HUES48 (cell line): ENCODE results near the gene CMTM5.
A peak's percentile ranks its signal among the peaks of the same experiment; 100 is the strongest.

Experiments
- H3K27ac ChIP-seq: one replicate; pipeline ENCODE4 v1.7.0; 2013; ENCODE audit warnings: low read depth, low read length, inconsistent platforms
- H3K27me3 ChIP-seq: 2 replicates; pipeline ENCODE4 v1.6.1; 2013; ENCODE audit warnings: mild to moderate bottlenecking, low read length; ENCODE audit not compliant: control insufficient read depth, insufficient read depth
- H3K36me3 ChIP-seq: 2 replicates; pipeline ENCODE4 v1.6.1; 2013; ENCODE audit warnings: low read length; ENCODE audit not compliant: control insufficient read depth, insufficient read depth
- H3K4me1 ChIP-seq: 2 replicates; pipeline ENCODE4 v1.6.1; 2013; ENCODE audit warnings: mild to moderate bottlenecking, low read length; ENCODE audit not compliant: control insufficient read depth, insufficient read depth
- H3K4me3 ChIP-seq: 2 replicates; pipeline ENCODE4 v1.5.1; 2013; ENCODE audit warnings: mild to moderate bottlenecking, low read depth, low read length
- H3K9ac ChIP-seq: 2 replicates; pipeline ENCODE4 v1.6.1; 2013; ENCODE audit warnings: mild to moderate bottlenecking, low read depth, low read length, moderate library complexity
- H3K9me3 ChIP-seq: 2 replicates; pipeline ENCODE4 v1.6.1; 2013; ENCODE audit warnings: low read length; ENCODE audit not compliant: control insufficient read depth, insufficient read depth

The CMTM5 gene

GRCh38 chr14:23376482-23377197 is at the start of gene CMTM5:
Gene CMTM5 (plus strand): TSS chr14:23377046. CDS start chr14:23377252, 206 bp downstream.
- H3K4me3 ChIP-seq, result peak within 1 kb of the TSS; percentile 21; the same call in 1 of the 2 replicates
- H3K4me1 ChIP-seq, result no peaks in the 10 kb centered on the region
- H3K27ac ChIP-seq, result no peak within 1 kb of the TSS
- H3K9ac ChIP-seq, result no peak within 1 kb of the TSS
- H3K9me3 ChIP-seq, result no peaks in the 10 kb centered on the region
- peaks cover 16% of the 10 kb centered on the region for H3K27me3 ChIP-seq
- no peaks in the 10 kb centered on the region for H3K36me3 ChIP-seq

- Histone ChIP-seq H3K4me1 (0 out of 2 replicates have a peak, but pooled peaks cover under 1% of the 10 kb centered on the region), H3K27me3 (no peaks in the 10 kb centered on the region), H3K9ac (no peak overlapping the region), H3K9me3 (no peaks in the 10 kb centered on the region), H3K27ac (no peak overlapping the region), H3K36me3 (peaks cover 24% of the 10 kb centered on the region), H3K4me3 (no peak overlapping the region)
Observed at GRCh38 chr14:23327947-23328744, 48.7 kb upstream of the CMTM5 start.

GRCh38 chr14:23335623-23336022 is 41.2 kb upstream of the CMTM5 start:
- Histone ChIP-seq H3K27ac (no peak overlapping the region), H3K36me3 (no peaks in the 10 kb centered on the region), H3K4me3 (no peak overlapping the region), H3K9me3 (peaks cover 19% of the 10 kb centered on the region; the same call in 1 of the 2 replicates), H3K9ac (no peak overlapping the region), H3K4me1 (no peaks in the 10 kb centered on the region), H3K27me3 (no peaks in the 10 kb centered on the region; the same call in 1 of the 2 replicates)

- no peak overlapping the region for H3K9ac ChIP-seq
- no peaks in the 10 kb centered on the region; the same call in 1 of the 2 replicates for H3K27me3 ChIP-seq
- H3K4me1 ChIP-seq, result no peaks in the 10 kb centered on the region
- no peak overlapping the region for H3K4me3 ChIP-seq
- H3K36me3 ChIP-seq, result no peaks in the 10 kb centered on the region
- no peak overlapping the region for H3K27ac ChIP-seq
- peaks cover 27% of the 10 kb centered on the region for H3K9me3 ChIP-seq
Observed at GRCh38 chr14:23339506-23340268, 37.2 kb upstream of the CMTM5 start.

GRCh38 chr14:23344481-23344880 is 32.4 kb upstream of the CMTM5 start:
- H3K4me3 ChIP-seq, result no peak overlapping the region
- no peaks in the 10 kb centered on the region for H3K36me3 ChIP-seq
- no peaks in the 10 kb centered on the region for H3K27me3 ChIP-seq
- no peaks in the 10 kb centered on the region for H3K4me1 ChIP-seq
- H3K27ac ChIP-seq, result no peak overlapping the region
- no peak overlapping the region for H3K9ac ChIP-seq
- H3K9me3 ChIP-seq, result peaks cover 18% of the 10 kb centered on the region

- Histone ChIP-seq H3K27me3 (peaks cover 5% of the 10 kb centered on the region; the same call in 1 of the 2 replicates), H3K9me3 (peaks cover 2% of the 10 kb centered on the region), H3K4me3 (no peak overlapping the region), H3K36me3 (no peaks in the 10 kb centered on the region), H3K9ac (no peak overlapping the region), H3K27ac (no peak overlapping the region), H3K4me1 (no peaks in the 10 kb centered on the region)
Observed at GRCh38 chr14:23345987-23346692, 30.7 kb upstream of the CMTM5 start.

GRCh38 chr14:23346693-23347405 is 30.0 kb upstream of the CMTM5 start:
- Histone ChIP-seq H3K4me3 (no peak overlapping the region), H3K9ac (no peak overlapping the region), H3K9me3 (no peaks in the 10 kb centered on the region), H3K27ac (no peak overlapping the region), H3K4me1 (no peaks in the 10 kb centered on the region), H3K36me3 (no peaks in the 10 kb centered on the region), H3K27me3 (peaks cover 12% of the 10 kb centered on the region)

- no peak overlapping the region for H3K9ac ChIP-seq
Observed at GRCh38 chr14:23347406-23348296, 29.2 kb upstream of the CMTM5 start.

GRCh38 chr14:23348297-23348655 is 28.6 kb upstream of the CMTM5 start:
- Histone ChIP-seq H3K4me1 (no peaks in the 10 kb centered on the region), H3K36me3 (no peaks in the 10 kb centered on the region), H3K9me3 (no peaks in the 10 kb centered on the region), H3K27ac (no peak overlapping the region), H3K27me3 (peaks cover 17% of the 10 kb centered on the region), H3K9ac (no peak overlapping the region), H3K4me3 (no peak overlapping the region)

More at GRCh38 chr14:23347406-23348296, 29.2 kb upstream of the CMTM5 start:
- H3K36me3 ChIP-seq, result no peaks in the 10 kb centered on the region
- no peak overlapping the region for H3K27ac ChIP-seq
- H3K4me1 ChIP-seq, result no peaks in the 10 kb centered on the region
- H3K27me3 ChIP-seq, result peaks cover 14% of the 10 kb centered on the region
- H3K4me3 ChIP-seq, result no peak overlapping the region
- no peaks in the 10 kb centered on the region for H3K9me3 ChIP-seq
